SK-N-SH treated with all-trans-retinoic acid at 6 μM for 48 hours (cell line): ENCODE results near the gene FOXL3.

Experiments used
- BACH2 ChIP-seq: fragments of 250-450 bp; sonication (Bioruptor Pico); IDR thresholded peaks from 2 replicates; pipeline ENCODE4 v1.9.0; 2021; ENCODE audit warnings: mild to moderate bottlenecking, borderline replicate concordance
- CREB5 ChIP-seq: fragments of 250-450 bp; sonication (Bioruptor Pico); IDR thresholded peaks from 2 replicates; pipeline ENCODE4 v1.5.1; 2020; ENCODE audit warnings: low read depth, mild to moderate bottlenecking, moderate library complexity
- CSDC2 ChIP-seq: fragments of 250-450 bp; sonication (Bioruptor Pico); IDR thresholded peaks from 2 replicates; pipeline ENCODE4 v1.5.0; 2020; ENCODE audit warnings: mild to moderate bottlenecking, moderate library complexity
- ESRRG ChIP-seq: fragments of 250-450 bp; sonication (Bioruptor Pico); IDR thresholded peaks from 2 replicates; pipeline ENCODE4 v1.6.1; 2021; ENCODE audit warnings: mild to moderate bottlenecking
- OSR1 ChIP-seq: fragments of 250-450 bp; sonication (Bioruptor Pico); IDR thresholded peaks from 2 replicates; pipeline ENCODE4 v1.8.0; 2022; ENCODE audit warnings: moderate library complexity, mild to moderate bottlenecking, inconsistent platforms
- PATZ1 ChIP-seq: fragments of 250-450 bp; sonication (Bioruptor Pico); IDR thresholded peaks from 2 replicates; pipeline ENCODE4 v1.8.0; 2020; ENCODE audit warnings: mild to moderate bottlenecking, moderate library complexity, borderline replicate concordance
- POU6F1 ChIP-seq: fragments of 250-450 bp; sonication (Bioruptor Pico); IDR thresholded peaks from 2 replicates; pipeline ENCODE4 v1.8.0; 2021; ENCODE audit warnings: low read depth, mild to moderate bottlenecking, moderate library complexity, borderline replicate concordance
- SNAI2 ChIP-seq: fragments of 250-450 bp; sonication (Bioruptor Pico); IDR thresholded peaks from 2 replicates; pipeline ENCODE4 v1.5.0; 2020; ENCODE audit warnings: mild to moderate bottlenecking, moderate library complexity
- ZFP30 ChIP-seq: fragments of 450-650 bp; formaldehyde crosslinking; IDR thresholded peaks from 2 replicates; pipeline ENCODE4 v1.5.0; 2022; ENCODE audit warnings: mild to moderate bottlenecking, moderate library complexity
- ZNF565 ChIP-seq: fragments of 450-650 bp; formaldehyde crosslinking; conservative IDR thresholded peaks from 2 replicates; pipeline ENCODE4 v1.5.0; 2020; ENCODE audit warnings: low read depth, mild to moderate bottlenecking, moderate library complexity
- ZNF70 ChIP-seq: fragments of 450-650 bp; formaldehyde crosslinking; IDR thresholded peaks from 2 replicates; pipeline ENCODE4 v1.5.0; 2020; ENCODE audit warnings: mild to moderate bottlenecking, moderate library complexity
- ZNF8 ChIP-seq: fragments of 450-650 bp; formaldehyde crosslinking; IDR thresholded peaks from 2 replicates; pipeline ENCODE4 v1.5.0; 2020; ENCODE audit warnings: mild to moderate bottlenecking, moderate library complexity

- no peak for TF ChIP-seq SNAI2 (CRISPR knock-in tag)
- no peak for TF ChIP-seq BACH2 (CRISPR knock-in tag)
- no peak for TF ChIP-seq CSDC2
- no peak for TF ChIP-seq PATZ1 (CRISPR knock-in tag)
- TF ChIP-seq ZNF565 (CRISPR knock-in tag): no peak
- TF ChIP-seq OSR1 (CRISPR knock-in tag): no peak
- TF ChIP-seq ESRRG: no peak
- no peak for TF ChIP-seq ZNF8
- no peak for TF ChIP-seq CREB5
- TF ChIP-seq ZNF70: no peak
- no peak for TF ChIP-seq ZFP30
- no peak for TF ChIP-seq POU6F1 (CRISPR knock-in tag)
Measured at GRCh38 chr7:339696-340095, 49.7 kb downstream of the FOXL3 start.
